H1 (cell line): ENCODE results near the gene DIAPH1. TPM values are rescaled to one million over a fixed set of nuclear protein-coding genes. Genes with fewer than 3 reads are reported as not detected.
A peak's percentile ranks its signal among the peaks of the same experiment; 100 is the strongest.

Source experiments
- CEBPB ChIP-seq: IDR thresholded peaks from 2 replicates; pipeline ENCODE4 v1.6.1; 2012; ENCODE audit warnings: low read depth, low read length
- EGR1 ChIP-seq: IDR thresholded peaks from 2 replicates; pipeline ENCODE4 v1.6.1; 2011; ENCODE audit warnings: low read depth, low read length, borderline replicate concordance
- GTF2F1 ChIP-seq: IDR thresholded peaks from 2 replicates; pipeline ENCODE4 v1.6.1; 2012; ENCODE audit warnings: low read depth, low read length, improper control_type of control experiment, borderline replicate concordance
- JUN ChIP-seq: IDR thresholded peaks from 2 replicates; pipeline ENCODE4 v1.6.1; 2011; ENCODE audit warnings: low read depth, mild to moderate bottlenecking, improper control_type of control experiment, low read length
- KDM5A ChIP-seq: fragments of 200-600 bp; IDR thresholded peaks from 2 replicates; pipeline ENCODE4 v1.7.1; 2012; ENCODE audit warnings: mild to moderate bottlenecking, low read length, inconsistent platforms, mixed read lengths
- MAFK ChIP-seq: IDR thresholded peaks from 2 replicates; pipeline ENCODE4 v1.6.1; 2012; ENCODE audit warnings: low read depth, mild to moderate bottlenecking, improper control_type of control experiment, low read length
- POLR2A ChIP-seq, 2 experiments: IDR thresholded peaks; 1 replicate in 1 of 2; 2 replicates in 1 of 2; pipeline ENCODE4 v1.6.1; 2011; ENCODE audit warnings: low read depth in 2 of 2, low read length in 2 of 2, mild to moderate bottlenecking in 2 of 2; ENCODE audit errors: control extremely low read depth in 1 of 2
- RBBP5 ChIP-seq: IDR thresholded peaks from 2 replicates; pipeline ENCODE4 v1.7.1; 2012; ENCODE audit warnings: low read depth, mild to moderate bottlenecking, inconsistent platforms, low read length, moderate library complexity, borderline replicate concordance
- RNF2 ChIP-seq: fragments of 200-900, 300-1000 bp; sonication (generic); IDR thresholded peaks from 2 replicates; pipeline ENCODE4 v1.7.1; 2016; ENCODE audit warnings: borderline replicate concordance, low read depth, mild to moderate bottlenecking, antibody characterized with exemption, low read length; ENCODE audit not compliant: poor library complexity, severe bottlenecking; ENCODE audit errors: missing control alignments
- SUZ12 ChIP-seq: fragments of 200-600 bp; sonication (generic); IDR thresholded peaks from 2 replicates; pipeline ENCODE4 v1.6.1; 2012; ENCODE audit warnings: mild to moderate bottlenecking, inconsistent platforms, low read length, moderate library complexity, mixed read lengths
- TCF12 ChIP-seq: IDR thresholded peaks from 2 replicates; pipeline ENCODE4 v1.6.1; 2011; ENCODE audit warnings: low read depth, mild to moderate bottlenecking, low read length
- polyA plus RNA-seq, 7 experiments: library from polyadenylated mRNA; depleted of rRNA in 3 of 7; stranded (reverse) in 5 of 7; unstranded in 2 of 7; fragments of >200 nt in 5 of 7; fragments of 200-250 nt in 2 of 7; gene quantifications; 1 replicate in 5 of 7; 2 replicates in 1 of 7; 4 replicates in 1 of 7; pipeline versions ENCODE4 v1.2.1 to v1.2.3, GENCODE V29; 2011 to 2013; ENCODE audit warnings: missing spikeins in 2 of 7, mixed read lengths in 2 of 7
- total RNA-seq: library from RNA; stranded (reverse); fragmentation: NEBNext Ultra II Directional; extraction: Animal tissue kit (Norgen Biotek cat#: 25700); gene quantifications from 2 replicates; pipeline ENCODE4 v1.2.1, GENCODE V29; 2021
- TF ChIP-seq, protein P1 (sequence below): IDR thresholded peaks from 2 replicates; pipeline ENCODE4 v1.6.1; 2011; ENCODE audit warnings: low read length, improper control_type of control experiment
- TF ChIP-seq, protein P2 (sequence below), 3 experiments: IDR thresholded peaks; 1 replicate in 2 of 3; 2 replicates in 1 of 3; pipeline versions ENCODE4 v1.5.1 to v1.6.1; 2011; ENCODE audit warnings: low read length in 3 of 3, mild to moderate bottlenecking in 3 of 3, inconsistent platforms in 2 of 3, low read depth in 1 of 3, moderate library complexity in 1 of 3; ENCODE audit not compliant: insufficient read depth in 1 of 3; ENCODE audit errors: control extremely low read depth in 1 of 3

DIAPH1 gene
- total and polyA plus RNA-seq, 2 of the 8 experiments (the other 6 are each of a cell fraction or from before 2014, with no cell fraction given): 61.2 to 114 TPM

DNA sequence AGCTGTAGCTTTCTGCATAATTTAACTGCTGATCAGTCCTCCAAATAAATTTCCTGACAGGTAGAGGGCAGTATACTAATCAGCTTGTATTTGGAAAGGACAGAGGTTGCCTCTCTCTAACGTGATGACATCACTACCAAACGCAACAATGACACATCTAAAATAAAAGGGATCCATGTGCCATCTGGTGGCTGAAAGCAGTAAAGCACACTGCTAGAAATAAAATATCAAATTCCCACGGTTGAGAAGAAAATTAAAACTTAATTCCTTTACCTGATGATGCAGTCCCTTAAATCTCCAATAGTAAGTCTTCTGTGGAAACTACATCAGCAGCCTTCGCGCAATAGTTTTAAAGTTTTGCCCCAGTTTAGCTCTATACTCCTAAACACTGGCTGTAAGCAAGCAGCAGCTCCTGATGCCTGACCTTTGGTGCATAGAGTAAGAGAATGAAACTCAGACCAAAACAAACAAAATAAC, 54.5 kb downstream of the DIAPH1 start (continued):
- TF ChIP-seq, protein P1, sequence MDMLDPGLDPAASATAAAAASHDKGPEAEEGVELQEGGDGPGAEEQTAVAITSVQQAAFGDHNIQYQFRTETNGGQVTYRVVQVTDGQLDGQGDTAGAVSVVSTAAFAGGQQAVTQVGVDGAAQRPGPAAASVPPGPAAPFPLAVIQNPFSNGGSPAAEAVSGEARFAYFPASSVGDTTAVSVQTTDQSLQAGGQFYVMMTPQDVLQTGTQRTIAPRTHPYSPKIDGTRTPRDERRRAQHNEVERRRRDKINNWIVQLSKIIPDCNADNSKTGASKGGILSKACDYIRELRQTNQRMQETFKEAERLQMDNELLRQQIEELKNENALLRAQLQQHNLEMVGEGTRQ: no peak
- TF ChIP-seq POLR2A (IDR thresholded peaks at IDR 0.05; ENCODE audit: control extremely low read depth in 1 of 2, low read depth in 2 of 2, low read length in 2 of 2): no peak
- TF ChIP-seq GTF2F1: no peak
- TF ChIP-seq TCF12: no peak
- no peak for TF ChIP-seq SUZ12
- peak; percentile 58; the same call in 1 of the 2 replicates for TF ChIP-seq JUN
- TF ChIP-seq KDM5A: no peak
- TF ChIP-seq EGR1: peak; percentile 96
- TF ChIP-seq RBBP5: no peak
- peak; percentile 98 for TF ChIP-seq MAFK
- TF ChIP-seq, protein P2, sequence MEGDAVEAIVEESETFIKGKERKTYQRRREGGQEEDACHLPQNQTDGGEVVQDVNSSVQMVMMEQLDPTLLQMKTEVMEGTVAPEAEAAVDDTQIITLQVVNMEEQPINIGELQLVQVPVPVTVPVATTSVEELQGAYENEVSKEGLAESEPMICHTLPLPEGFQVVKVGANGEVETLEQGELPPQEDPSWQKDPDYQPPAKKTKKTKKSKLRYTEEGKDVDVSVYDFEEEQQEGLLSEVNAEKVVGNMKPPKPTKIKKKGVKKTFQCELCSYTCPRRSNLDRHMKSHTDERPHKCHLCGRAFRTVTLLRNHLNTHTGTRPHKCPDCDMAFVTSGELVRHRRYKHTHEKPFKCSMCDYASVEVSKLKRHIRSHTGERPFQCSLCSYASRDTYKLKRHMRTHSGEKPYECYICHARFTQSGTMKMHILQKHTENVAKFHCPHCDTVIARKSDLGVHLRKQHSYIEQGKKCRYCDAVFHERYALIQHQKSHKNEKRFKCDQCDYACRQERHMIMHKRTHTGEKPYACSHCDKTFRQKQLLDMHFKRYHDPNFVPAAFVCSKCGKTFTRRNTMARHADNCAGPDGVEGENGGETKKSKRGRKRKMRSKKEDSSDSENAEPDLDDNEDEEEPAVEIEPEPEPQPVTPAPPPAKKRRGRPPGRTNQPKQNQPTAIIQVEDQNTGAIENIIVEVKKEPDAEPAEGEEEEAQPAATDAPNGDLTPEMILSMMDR (IDR thresholded peaks at IDR 0.05; ENCODE audit: control extremely low read depth in 1 of 3, insufficient read depth in 1 of 3, low read depth in 1 of 3, low read length in 3 of 3): peak in 2 of 3 experiments; percentile 96; a peak in 3 of 4 replicates
- TF ChIP-seq CEBPB: peak; percentile 70
- TF ChIP-seq RNF2: no peak
